ENCODE results near the gene TTC4. TPM values are rescaled to one million over a fixed set of nuclear protein-coding genes. Genes with fewer than 3 reads are reported as not detected.
A peak's percentile ranks its signal among the peaks of the same experiment; 100 is the strongest.

Gene TTC4
- polyA plus RNA-seq, 1 experiment = 22.7 TPM

DNA sequence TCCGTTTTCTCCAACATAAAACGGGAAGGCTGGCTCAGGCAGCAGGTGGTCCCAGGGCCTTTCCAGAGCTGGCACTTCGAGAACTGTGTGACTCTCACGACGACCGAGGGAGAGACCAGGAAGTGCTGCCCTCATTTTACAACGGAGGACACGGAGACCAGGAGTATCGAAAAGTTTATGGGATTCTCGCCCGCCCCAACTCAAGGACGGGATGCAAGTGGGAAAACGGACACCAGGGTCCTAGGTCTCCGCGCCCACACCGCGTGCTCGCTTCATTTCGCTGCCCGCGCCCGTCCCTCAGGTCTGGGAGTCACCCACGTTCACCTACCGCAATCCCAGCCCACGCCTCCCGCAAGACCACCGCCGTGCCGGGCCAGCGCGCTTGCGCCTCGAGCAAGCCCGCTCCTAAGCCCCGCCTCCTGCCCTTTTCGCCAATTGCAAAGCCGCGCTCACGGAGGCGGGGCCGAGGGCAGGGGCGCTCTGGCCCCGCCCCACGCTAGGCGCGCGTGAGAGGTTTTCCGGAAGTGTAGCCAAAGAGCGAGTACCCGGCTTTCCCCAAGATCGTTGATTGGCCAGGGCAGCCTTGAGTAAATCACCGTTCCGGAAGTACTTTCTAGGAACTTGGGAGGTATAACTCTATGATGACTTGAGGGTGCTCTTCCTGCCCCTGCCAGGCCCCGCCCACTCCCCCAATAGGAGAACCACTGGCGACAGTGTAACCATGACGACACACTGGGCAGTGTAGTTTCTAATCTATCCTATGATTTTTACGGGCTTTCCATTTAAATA, 48.7 kb downstream of the TTC4 start, which contains the start of gene PARS2:
PARS2 (minus strand) TSS at position 391 of the 789 bp plus-strand sequence. CDS start 5,362 bp downstream, outside the sequence.
- CTCF ChIA-PET = no interaction called here
- DNase-seq (ENCODE audit: low read depth, low spot score) = peak; percentile 99
- TF ChIP-seq, protein P1, sequence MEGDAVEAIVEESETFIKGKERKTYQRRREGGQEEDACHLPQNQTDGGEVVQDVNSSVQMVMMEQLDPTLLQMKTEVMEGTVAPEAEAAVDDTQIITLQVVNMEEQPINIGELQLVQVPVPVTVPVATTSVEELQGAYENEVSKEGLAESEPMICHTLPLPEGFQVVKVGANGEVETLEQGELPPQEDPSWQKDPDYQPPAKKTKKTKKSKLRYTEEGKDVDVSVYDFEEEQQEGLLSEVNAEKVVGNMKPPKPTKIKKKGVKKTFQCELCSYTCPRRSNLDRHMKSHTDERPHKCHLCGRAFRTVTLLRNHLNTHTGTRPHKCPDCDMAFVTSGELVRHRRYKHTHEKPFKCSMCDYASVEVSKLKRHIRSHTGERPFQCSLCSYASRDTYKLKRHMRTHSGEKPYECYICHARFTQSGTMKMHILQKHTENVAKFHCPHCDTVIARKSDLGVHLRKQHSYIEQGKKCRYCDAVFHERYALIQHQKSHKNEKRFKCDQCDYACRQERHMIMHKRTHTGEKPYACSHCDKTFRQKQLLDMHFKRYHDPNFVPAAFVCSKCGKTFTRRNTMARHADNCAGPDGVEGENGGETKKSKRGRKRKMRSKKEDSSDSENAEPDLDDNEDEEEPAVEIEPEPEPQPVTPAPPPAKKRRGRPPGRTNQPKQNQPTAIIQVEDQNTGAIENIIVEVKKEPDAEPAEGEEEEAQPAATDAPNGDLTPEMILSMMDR (IDR thresholded peaks at IDR 0.05; ENCODE audit: low read depth, low read length) = no peak

DNA sequence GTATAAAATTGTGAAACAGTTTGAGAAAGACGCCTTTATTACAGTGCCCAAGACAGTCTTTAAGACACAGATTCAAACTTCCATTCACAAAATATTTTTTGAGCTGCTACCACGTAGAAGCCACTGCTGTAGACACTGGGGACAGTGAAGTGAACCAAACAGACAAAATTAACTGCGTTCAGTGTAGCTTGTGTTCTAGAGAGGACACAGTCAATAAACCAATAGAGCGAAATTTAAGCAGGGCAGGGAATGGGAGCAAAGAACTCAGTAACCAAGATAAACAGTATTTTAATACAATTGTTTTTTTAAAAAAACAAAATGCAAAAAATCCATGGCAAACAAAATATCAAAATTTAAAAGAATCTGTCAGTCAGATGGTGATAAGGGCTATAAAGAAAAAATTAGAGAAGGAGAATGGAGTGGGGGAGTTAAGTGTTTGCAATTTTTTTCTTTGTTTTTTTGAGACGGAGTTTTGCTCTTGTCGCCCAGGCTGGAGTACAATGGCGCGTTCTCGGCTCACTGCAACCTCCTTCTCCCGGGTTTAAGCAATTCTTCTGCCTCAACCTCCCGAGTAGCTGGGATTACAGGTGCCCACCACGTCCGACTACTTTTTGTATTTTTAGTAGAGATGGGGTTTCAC, 49.4 kb downstream of the TTC4 start:
- TF ChIP-seq, protein P1 (IDR thresholded peaks at IDR 0.05; ENCODE audit: low read depth, low read length) = no peak
- DNase-seq (ENCODE audit: low read depth, low spot score) = no peak
- POLR2A ChIA-PET = interaction anchor here (1.0 kb wide), 1 partner anchor 49 kb away, joined by 3 read pairs; the partner anchor contains the start of gene TTC4
- Histone ChIP-seq H3K27ac (ENCODE audit: low read depth, low read length) (no peak overlapping the region), H3K27me3 (ENCODE audit: control insufficient read depth, insufficient read depth, low read length) (peaks cover 5% of the 10 kb centered on the region), H3K9me3 (ENCODE audit: control insufficient read depth, insufficient read depth, low read length) (no peaks in the 10 kb centered on the region), H3K4me3 (ENCODE audit: low read depth, low read length) (peak overlapping the region; percentile 61)
- CTCF ChIA-PET = no interaction called here

More for the DNA sequence above, 48.7 kb downstream of the TTC4 start, which contains the start of gene PARS2:
- no peaks in the 10 kb centered on the region for H3K9me3 ChIP-seq (ENCODE audit: control insufficient read depth, insufficient read depth, low read length)
- POLR2A ChIA-PET = interaction anchor here (1.0 to 1.5 kb wide), 2 partner anchors 8 to 48 kb away, joined by 3 read pairs; partner anchors contain the start of gene TTC4
- H3K27me3 ChIP-seq (ENCODE audit: control insufficient read depth, insufficient read depth, low read length) = peaks cover 5% of the 10 kb centered on the region
- peak within 1 kb of the TSS; percentile 94 for H3K4me3 ChIP-seq (ENCODE audit: low read depth, low read length)
- H3K27ac ChIP-seq (ENCODE audit: low read depth, low read length) = peak within 1 kb of the TSS; percentile 68

DNA sequence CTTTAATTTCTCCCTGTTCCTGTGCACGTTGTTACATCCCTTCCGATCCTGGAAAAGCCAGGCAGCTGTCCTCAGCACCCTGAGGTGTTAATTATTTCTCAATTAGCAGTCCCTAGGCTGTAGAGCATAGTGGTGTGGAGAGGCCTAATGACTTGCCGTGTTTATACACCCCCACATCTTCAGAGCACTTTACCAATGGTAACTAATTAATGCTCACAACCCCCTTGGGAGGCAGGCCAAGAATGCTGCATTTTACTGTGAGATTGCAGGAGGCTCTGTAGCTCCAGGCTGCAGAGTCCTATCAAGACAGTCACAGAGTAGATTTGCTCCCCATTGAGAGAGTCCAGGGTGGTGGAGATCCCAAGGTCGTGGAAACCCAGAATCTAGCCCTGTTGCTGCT, 51.1 kb downstream of the TTC4 start:
- Histone ChIP-seq H3K27ac (ENCODE audit: low read depth, low read length) (no peak overlapping the region), H3K27me3 (ENCODE audit: control insufficient read depth, insufficient read depth, low read length) (peaks cover 14% of the 10 kb centered on the region), H3K4me3 (ENCODE audit: low read depth, low read length) (no peak overlapping the region), H3K9me3 (ENCODE audit: control insufficient read depth, insufficient read depth, low read length) (no peaks in the 10 kb centered on the region; the same call in 1 of the 2 replicates)
- TF ChIP-seq, protein P1 (IDR thresholded peaks at IDR 0.05; ENCODE audit: low read depth, low read length) = no peak
- no peak for DNase-seq (ENCODE audit: low read depth, low spot score)
- ChIA-PET POLR2A (no interaction called here), CTCF (no interaction called here)

DNA sequence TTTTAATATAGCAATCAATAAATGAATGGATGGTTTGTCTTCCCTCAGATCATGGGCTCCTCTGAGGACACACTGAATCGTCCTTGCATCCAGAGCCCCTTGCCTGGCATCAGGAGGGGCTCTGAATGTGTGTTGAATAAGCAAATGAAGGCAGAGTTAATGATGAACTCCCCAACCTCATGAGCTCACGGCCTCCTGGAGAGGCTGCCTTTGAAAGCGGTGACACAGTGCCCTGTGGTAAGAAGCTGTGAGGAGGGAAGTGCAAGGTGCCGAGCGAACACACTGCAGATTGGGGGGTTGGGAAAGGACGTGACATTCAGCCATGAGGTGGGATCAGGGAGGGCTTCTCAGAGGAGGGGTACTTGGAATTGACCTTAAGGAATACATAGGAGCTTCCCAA, 51.9 kb downstream of the TTC4 start:
- Histone ChIP-seq H3K27ac (ENCODE audit: low read depth, low read length) (no peak overlapping the region), H3K4me3 (ENCODE audit: low read depth, low read length) (no peak overlapping the region), H3K9me3 (ENCODE audit: control insufficient read depth, insufficient read depth, low read length) (no peaks in the 10 kb centered on the region; the same call in 1 of the 2 replicates), H3K27me3 (ENCODE audit: control insufficient read depth, insufficient read depth, low read length) (peaks cover 14% of the 10 kb centered on the region)
- ChIA-PET CTCF (interaction anchor here (0.6 kb wide), 1 partner anchor 42 kb away, joined by 3 read pairs; no protein-coding TSS in a partner anchor), POLR2A (no interaction called here)
- TF ChIP-seq, protein P1 (IDR thresholded peaks at IDR 0.05; ENCODE audit: low read depth, low read length) = no peak
- no peak for DNase-seq (ENCODE audit: low read depth, low spot score)

DNA sequence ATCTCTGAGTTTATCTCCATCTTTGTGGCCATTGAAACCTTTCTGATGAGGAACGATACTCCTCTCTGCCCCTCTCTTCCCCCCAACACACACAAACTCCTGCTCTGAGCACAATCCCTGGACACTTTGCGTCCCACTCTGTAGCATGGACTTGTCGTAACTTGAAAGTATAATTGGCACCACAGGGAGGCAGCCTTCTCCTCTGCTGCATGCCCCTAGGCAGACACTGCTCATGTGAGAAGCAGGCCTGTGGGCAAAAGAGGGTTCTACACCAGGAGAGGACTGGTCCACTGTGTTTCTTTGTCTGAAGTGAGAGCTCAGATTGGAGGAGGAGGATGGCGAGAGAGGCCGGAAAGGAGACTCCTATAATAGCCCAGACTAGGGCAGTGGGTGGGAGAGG, 52.4 kb downstream of the TTC4 start:
- no peak overlapping the region for H3K4me3 ChIP-seq (ENCODE audit: low read depth, low read length)
- POLR2A ChIA-PET = no interaction called here
- H3K27ac ChIP-seq (ENCODE audit: low read depth, low read length) = no peak overlapping the region
- TF ChIP-seq, protein P1 (IDR thresholded peaks at IDR 0.05; ENCODE audit: low read depth, low read length) = peak; percentile 22; the same call in 1 of the 2 replicates
- CTCF ChIA-PET = no interaction called here
- H3K27me3 ChIP-seq (ENCODE audit: control insufficient read depth, insufficient read depth, low read length) = peaks cover 14% of the 10 kb centered on the region
- H3K9me3 ChIP-seq (ENCODE audit: control insufficient read depth, insufficient read depth, low read length) = no peaks in the 10 kb centered on the region; the same call in 1 of the 2 replicates
- no peak for DNase-seq (ENCODE audit: low read depth, low spot score)

Measured in AG04450 (cell line).